OCI-LY1 (cell line): ENCODE results near the gene ADGB.

Source experiments
- CTCF ChIP-seq: fragments of 200-600 bp; sonication (generic), shearing (Covaris generic); IDR thresholded peaks from 2 replicates; pipeline ENCODE4 v1.5.1; 2017; ENCODE audit warnings: mild to moderate bottlenecking, antibody characterized with exemption, low read length, moderate library complexity, mixed read lengths
- EZH2 ChIP-seq: fragments of 200-600 bp; sonication (generic), shearing (Covaris generic); IDR thresholded peaks from 2 replicates; pipeline ENCODE4 v1.8.0; 2017; ENCODE audit warnings: borderline replicate concordance, mixed run types, mild to moderate bottlenecking, antibody characterized with exemption, low read length, moderate library complexity, mixed read lengths

DNA sequence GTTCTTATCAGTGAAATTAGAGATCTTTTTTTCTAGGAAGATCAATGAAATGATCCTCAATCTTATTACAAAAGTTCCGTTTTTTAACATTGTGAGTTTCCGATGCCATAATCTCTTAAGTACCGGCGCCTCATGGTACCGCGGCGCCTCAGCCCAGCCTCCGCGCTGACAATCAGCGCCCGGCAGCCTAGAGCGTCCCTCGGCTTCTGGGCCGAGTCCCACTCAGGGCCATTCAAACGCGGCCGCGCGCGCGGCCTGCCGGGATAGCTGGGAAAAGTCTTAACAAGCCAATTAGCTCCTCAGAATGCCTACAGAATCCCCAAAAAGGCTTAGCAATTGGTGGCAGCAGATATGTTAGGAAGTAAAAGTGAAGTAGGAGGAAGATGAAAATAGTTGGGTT, 204.8 kb downstream of the ADGB start:
- TF ChIP-seq EZH2 (no peak), CTCF (no peak)
